Glomerular endothelial cell (primary cell): Measurements from ENCODE around the gene RGL1. TPM values are rescaled to one million over a fixed set of nuclear protein-coding genes. Genes with fewer than 3 reads are reported as not detected.
"Not testable (repeated sequence)": the region's sequence is repeated elsewhere in the genome, so short reads cannot be mapped to it uniquely, and the experiment has no call there.

Source experiments
- DNase-seq: peaks from one replicate; pipeline ENCODE4 v3.0.0-alpha.2; 2011; ENCODE audit warnings: low read depth, low spot score; ENCODE audit errors: extremely low read depth
- total RNA-seq: library from RNA; depleted of rRNA; stranded (reverse); fragments of >200 nt; gene quantifications from 2 replicates; pipeline ENCODE4 v1.2.3, GENCODE V29; 2015

Gene RGL1
- 22.8 and 25.4 TPM in 2 replicates for total RNA-seq

- no peak for DNase-seq
Observed at GRCh38 chr1:183804916-183805841, at the start of gene RGL1. TSS of gene RGL1 (plus strand) at chr1:183805120. CDS start at chr1:183805298, 178 bp downstream.

- no peak for DNase-seq
Observed at GRCh38 chr1:183756326-183756725, 48.6 kb upstream of the RGL1 start.

- DNase-seq, result no peak
Observed at GRCh38 chr1:183757061-183757460, 47.9 kb upstream of the RGL1 start.

- DNase-seq, result no peak
Observed at GRCh38 chr1:183758913-183759312, 46.0 kb upstream of the RGL1 start.

- no peak for DNase-seq
Observed at GRCh38 chr1:183760661-183761060, 44.3 kb upstream of the RGL1 start.

- DNase-seq, result no peak
Observed at GRCh38 chr1:183761871-183762270, 43.0 kb upstream of the RGL1 start.

- DNase-seq, result not testable (repeated sequence)
Observed at GRCh38 chr1:183762856-183763255, 42.1 kb upstream of the RGL1 start.

- DNase-seq, result no peak
Observed at GRCh38 chr1:183764981-183765380, 39.9 kb upstream of the RGL1 start.

GRCh38 chr1:183769956-183770815 lies 34.7 kb upstream of the RGL1 start:
- DNase-seq, result no peak

GRCh38 chr1:183770816-183771128 lies 34.1 kb upstream of the RGL1 start:
- no peak for DNase-seq

GRCh38 chr1:183773482-183774274 lies 31.2 kb upstream of the RGL1 start:
- DNase-seq, result no peak

- DNase-seq, result no peak
Observed at GRCh38 chr1:183774938-183775337, 30.0 kb upstream of the RGL1 start.

- no peak for DNase-seq
Observed at GRCh38 chr1:183776731-183777130, 28.2 kb upstream of the RGL1 start.

GRCh38 chr1:183777328-183777727 lies 27.6 kb upstream of the RGL1 start:
- DNase-seq, result no peak

- DNase-seq, result no peak
Observed at GRCh38 chr1:183778045-183778444, 26.9 kb upstream of the RGL1 start.

- DNase-seq, result no peak
Observed at GRCh38 chr1:183778568-183779433, 26.1 kb upstream of the RGL1 start.

GRCh38 chr1:183780159-183780558 lies 24.8 kb upstream of the RGL1 start:
- no peak for DNase-seq

- no peak for DNase-seq
Observed at GRCh38 chr1:183780757-183781156, 24.2 kb upstream of the RGL1 start.

- DNase-seq, result no peak
Observed at GRCh38 chr1:183783342-183783741, 21.6 kb upstream of the RGL1 start.
